Measurements from ENCODE around the gene MAPKAPK2. TPM values are rescaled to one million over a fixed set of nuclear protein-coding genes. Genes with fewer than 3 reads are reported as not detected.

MAPKAPK2 gene
- total RNA-seq, 1 experiment from 2014 or later: 72.4 TPM

DNA sequence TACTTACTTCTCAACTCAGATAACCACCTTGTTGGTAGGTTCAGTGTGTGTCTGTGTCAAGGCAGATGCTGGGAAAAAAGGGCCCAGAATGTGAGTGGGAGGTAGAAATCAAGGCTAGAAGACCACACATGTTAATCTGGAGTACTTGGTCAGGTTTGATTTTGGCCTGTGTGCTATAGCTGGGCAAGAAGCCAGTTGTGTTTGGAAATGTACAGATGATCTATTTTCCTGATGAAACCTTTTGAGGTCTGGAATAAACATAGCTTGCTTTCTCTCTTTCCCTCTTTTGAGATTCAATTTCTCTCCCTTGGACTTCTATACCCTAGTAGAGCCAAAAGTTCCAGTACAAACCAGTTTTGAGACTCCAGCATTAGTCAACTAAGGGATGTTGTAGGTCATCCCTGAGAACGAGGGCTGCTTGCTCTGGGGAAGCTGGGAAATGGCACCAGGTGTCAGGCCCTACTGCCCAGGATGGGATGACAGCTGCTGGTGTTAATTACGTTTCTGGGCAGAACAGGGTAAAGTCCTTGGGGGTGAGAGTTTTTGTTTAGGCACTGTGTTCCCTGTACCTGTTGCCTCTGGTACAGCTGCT lies 15.8 kb downstream of the MAPKAPK2 start:
- DNase-seq (ENCODE audit: low read depth, low spot score) (no peak), ATAC-seq (no peak)
- H3K4me3 ChIP-seq (ENCODE audit: low read depth in 2 of 2, low read length in 2 of 2): no peak overlapping the region
- POLR2A ChIA-PET: interaction anchor here (0.7 kb wide), 1 partner anchor 51 kb away, joined by 12 read pairs; no protein-coding TSS in a partner anchor
- CTCF ChIA-PET: no interaction called here
- H3K27me3 ChIP-seq (ENCODE audit: control insufficient read depth, insufficient read depth, low read length): no peaks in the 10 kb centered on the region
- H3K4me1 ChIP-seq (ENCODE audit: control insufficient read depth, insufficient read depth, low read length): peaks cover 5% of the 10 kb centered on the region
- intact Hi-C loops (cut with micrococcal nuclease; ENCODE audit: unreplicated experiment) (no loop called here), in situ Hi-C loops (cut with HindIII; ENCODE audit: low pct_unique_long_range_greater_than_20kb, low sequenced_read_pairs) (no loop called here)
- no peak for TF ChIP-seq POLR2AphosphoS5 (IDR thresholded peaks at IDR 0.05; ENCODE audit: low read depth, low read length)
- TF ChIP-seq SIN3A (IDR thresholded peaks at IDR 0.05; ENCODE audit: borderline replicate concordance, insufficient read depth, low read depth, low read length): no peak
- TF ChIP-seq, protein P1, sequence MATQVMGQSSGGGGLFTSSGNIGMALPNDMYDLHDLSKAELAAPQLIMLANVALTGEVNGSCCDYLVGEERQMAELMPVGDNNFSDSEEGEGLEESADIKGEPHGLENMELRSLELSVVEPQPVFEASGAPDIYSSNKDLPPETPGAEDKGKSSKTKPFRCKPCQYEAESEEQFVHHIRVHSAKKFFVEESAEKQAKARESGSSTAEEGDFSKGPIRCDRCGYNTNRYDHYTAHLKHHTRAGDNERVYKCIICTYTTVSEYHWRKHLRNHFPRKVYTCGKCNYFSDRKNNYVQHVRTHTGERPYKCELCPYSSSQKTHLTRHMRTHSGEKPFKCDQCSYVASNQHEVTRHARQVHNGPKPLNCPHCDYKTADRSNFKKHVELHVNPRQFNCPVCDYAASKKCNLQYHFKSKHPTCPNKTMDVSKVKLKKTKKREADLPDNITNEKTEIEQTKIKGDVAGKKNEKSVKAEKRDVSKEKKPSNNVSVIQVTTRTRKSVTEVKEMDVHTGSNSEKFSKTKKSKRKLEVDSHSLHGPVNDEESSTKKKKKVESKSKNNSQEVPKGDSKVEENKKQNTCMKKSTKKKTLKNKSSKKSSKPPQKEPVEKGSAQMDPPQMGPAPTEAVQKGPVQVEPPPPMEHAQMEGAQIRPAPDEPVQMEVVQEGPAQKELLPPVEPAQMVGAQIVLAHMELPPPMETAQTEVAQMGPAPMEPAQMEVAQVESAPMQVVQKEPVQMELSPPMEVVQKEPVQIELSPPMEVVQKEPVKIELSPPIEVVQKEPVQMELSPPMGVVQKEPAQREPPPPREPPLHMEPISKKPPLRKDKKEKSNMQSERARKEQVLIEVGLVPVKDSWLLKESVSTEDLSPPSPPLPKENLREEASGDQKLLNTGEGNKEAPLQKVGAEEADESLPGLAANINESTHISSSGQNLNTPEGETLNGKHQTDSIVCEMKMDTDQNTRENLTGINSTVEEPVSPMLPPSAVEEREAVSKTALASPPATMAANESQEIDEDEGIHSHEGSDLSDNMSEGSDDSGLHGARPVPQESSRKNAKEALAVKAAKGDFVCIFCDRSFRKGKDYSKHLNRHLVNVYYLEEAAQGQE (IDR thresholded peaks at IDR 0.05; ENCODE audit: insufficient read depth in 1 of 2, low read depth in 2 of 2, low read length in 1 of 2): no peak
- TF ChIP-seq, protein P2, sequence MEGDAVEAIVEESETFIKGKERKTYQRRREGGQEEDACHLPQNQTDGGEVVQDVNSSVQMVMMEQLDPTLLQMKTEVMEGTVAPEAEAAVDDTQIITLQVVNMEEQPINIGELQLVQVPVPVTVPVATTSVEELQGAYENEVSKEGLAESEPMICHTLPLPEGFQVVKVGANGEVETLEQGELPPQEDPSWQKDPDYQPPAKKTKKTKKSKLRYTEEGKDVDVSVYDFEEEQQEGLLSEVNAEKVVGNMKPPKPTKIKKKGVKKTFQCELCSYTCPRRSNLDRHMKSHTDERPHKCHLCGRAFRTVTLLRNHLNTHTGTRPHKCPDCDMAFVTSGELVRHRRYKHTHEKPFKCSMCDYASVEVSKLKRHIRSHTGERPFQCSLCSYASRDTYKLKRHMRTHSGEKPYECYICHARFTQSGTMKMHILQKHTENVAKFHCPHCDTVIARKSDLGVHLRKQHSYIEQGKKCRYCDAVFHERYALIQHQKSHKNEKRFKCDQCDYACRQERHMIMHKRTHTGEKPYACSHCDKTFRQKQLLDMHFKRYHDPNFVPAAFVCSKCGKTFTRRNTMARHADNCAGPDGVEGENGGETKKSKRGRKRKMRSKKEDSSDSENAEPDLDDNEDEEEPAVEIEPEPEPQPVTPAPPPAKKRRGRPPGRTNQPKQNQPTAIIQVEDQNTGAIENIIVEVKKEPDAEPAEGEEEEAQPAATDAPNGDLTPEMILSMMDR (IDR thresholded peaks at IDR 0.05): no peak
- no peak for TF ChIP-seq TCF7L2 (IDR thresholded peaks at IDR 0.05; ENCODE audit: low read depth, low read length)
- no TSS peak for BruUV-seq (replicated peaks)
- no peaks in the 10 kb centered on the region for H3K36me3 ChIP-seq (ENCODE audit: control insufficient read depth, insufficient read depth, low read length)
- H3K27ac ChIP-seq (ENCODE audit: low read length): no peak overlapping the region
- no peaks in the 10 kb centered on the region for H3K9me3 ChIP-seq (ENCODE audit: control insufficient read depth, insufficient read depth, low read depth, low read length)

DNA sequence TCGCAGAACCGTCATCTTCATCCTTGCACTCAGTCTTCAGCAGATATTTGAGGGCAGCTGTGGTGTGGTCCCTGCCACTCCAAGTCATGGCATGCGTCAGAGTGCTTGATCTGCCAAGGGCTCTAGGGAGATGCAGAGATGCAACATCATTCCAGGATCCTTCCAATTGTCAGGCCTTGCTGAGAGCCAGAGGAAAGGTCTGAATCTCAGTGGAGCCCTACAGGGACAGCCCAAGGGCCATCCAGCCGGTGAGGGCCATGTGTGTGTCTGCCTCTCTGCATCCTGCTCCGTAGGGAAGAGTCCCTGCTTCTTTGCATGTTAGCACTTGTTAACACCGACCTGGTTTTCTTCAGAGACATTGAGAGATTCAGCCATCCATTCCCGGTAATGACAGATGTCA lies 17.6 kb downstream of the MAPKAPK2 start:
- H3K4me3 ChIP-seq (ENCODE audit: low read depth in 2 of 2, low read length in 2 of 2): no peak overlapping the region
- BruUV-seq (replicated peaks): no TSS peak
- CTCF ChIA-PET: no interaction called here
- TF ChIP-seq SIN3A (IDR thresholded peaks at IDR 0.05; ENCODE audit: borderline replicate concordance, insufficient read depth, low read depth, low read length) (no peak), TCF7L2 (IDR thresholded peaks at IDR 0.05; ENCODE audit: low read depth, low read length) (no peak), POLR2AphosphoS5 (IDR thresholded peaks at IDR 0.05; ENCODE audit: low read depth, low read length) (no peak)
- TF ChIP-seq, protein P2 (IDR thresholded peaks at IDR 0.05): no peak
- TF ChIP-seq, protein P1 (IDR thresholded peaks at IDR 0.05; ENCODE audit: insufficient read depth in 1 of 2, low read depth in 2 of 2, low read length in 1 of 2): no peak
- H3K36me3 ChIP-seq (ENCODE audit: control insufficient read depth, insufficient read depth, low read length): no peaks in the 10 kb centered on the region
- DNase-seq (ENCODE audit: low read depth, low spot score): no peak
- H3K27me3 ChIP-seq (ENCODE audit: control insufficient read depth, insufficient read depth, low read length): no peaks in the 10 kb centered on the region
- H3K9me3 ChIP-seq (ENCODE audit: control insufficient read depth, insufficient read depth, low read depth, low read length): no peaks in the 10 kb centered on the region
- no peak for ATAC-seq
- POLR2A ChIA-PET: interaction anchor here (0.5 kb wide), 1 partner anchor 9 kb away, joined by 3 read pairs; no protein-coding TSS in a partner anchor
- intact Hi-C loops (cut with micrococcal nuclease; ENCODE audit: unreplicated experiment) (no loop called here), in situ Hi-C loops (cut with HindIII; ENCODE audit: low pct_unique_long_range_greater_than_20kb, low sequenced_read_pairs) (no loop called here)
- peaks cover 19% of the 10 kb centered on the region for H3K4me1 ChIP-seq (ENCODE audit: control insufficient read depth, insufficient read depth, low read length)
- H3K27ac ChIP-seq (ENCODE audit: low read length): no peak overlapping the region
